ENCODE data around the gene LRFN3.
"Not testable (repeated sequence)": the region's sequence is repeated elsewhere in the genome, so short reads cannot be mapped to it uniquely, and the experiment has no call there.

Gene LRFN3

GRCh38 chr19:35940078-35940775, 4.1 kb downstream of the LRFN3 start:
- DNase-seq: no peak

- DNase-seq: no peak
These were observed 4.7 kb downstream of the LRFN3 start for GRCh38 chr19:35940839-35941238.

- DNase-seq: no peak
These were observed 6.1 kb downstream of the LRFN3 start for GRCh38 chr19:35942235-35942634.

- DNase-seq: no peak
These were observed 7.4 kb downstream of the LRFN3 start for GRCh38 chr19:35943321-35944301.

GRCh38 chr19:35944556-35944955, 8.4 kb downstream of the LRFN3 start:
- DNase-seq: no peak

GRCh38 chr19:35945121-35945790, 9.1 kb downstream of the LRFN3 start:
- DNase-seq: no peak

- DNase-seq: no peak
These were observed 10.0 kb downstream of the LRFN3 start for GRCh38 chr19:35946203-35946602.

GRCh38 chr19:35949131-35949530, 13.0 kb downstream of the LRFN3 start:
- DNase-seq: no peak

GRCh38 chr19:35955881-35956634, 19.9 kb downstream of the LRFN3 start:
- DNase-seq: no peak

GRCh38 chr19:35957411-35957810, 21.2 kb downstream of the LRFN3 start:
- DNase-seq: not testable (repeated sequence)

- DNase-seq: no peak
These were observed 22.5 kb downstream of the LRFN3 start for GRCh38 chr19:35958660-35959039.

GRCh38 chr19:35959040-35959967, 23.1 kb downstream of the LRFN3 start:
- peak; percentile 75 for DNase-seq

- DNase-seq: no peak
These were observed 23.8 kb downstream of the LRFN3 start for GRCh38 chr19:35959968-35960320.

- no peak for DNase-seq
These were observed 24.3 kb downstream of the LRFN3 start for GRCh38 chr19:35960432-35960972.

- DNase-seq: peak; percentile 49
These were observed 27.3 kb downstream of the LRFN3 start for GRCh38 chr19:35963514-35963913.

- DNase-seq: no peak
These were observed 30.6 kb downstream of the LRFN3 start for GRCh38 chr19:35966771-35967170.

- DNase-seq: no peak
These were observed 37.3 kb downstream of the LRFN3 start for GRCh38 chr19:35973487-35973886.

- no peak for DNase-seq
These were observed 39.5 kb downstream of the LRFN3 start for GRCh38 chr19:35975608-35976214.

GRCh38 chr19:35977446-35978222, 41.5 kb downstream of the LRFN3 start:
- no peak for DNase-seq

- DNase-seq: no peak
These were observed 42.1 kb downstream of the LRFN3 start for GRCh38 chr19:35978271-35978670.
